Motor neuron (in vitro differentiated cells): ENCODE results near the gene IGSF9. TPM values are rescaled to one million over a fixed set of nuclear protein-coding genes. Genes with fewer than 3 reads are reported as not detected.

Experiments
- ATAC-seq, 8 experiments: fragments of 200-7000 bp; cut with Tn5 transposase; replicated peaks in 6 of 8; 2 replicates each; pipeline ENCODE4 v1.8.0; 2021; ENCODE audit warnings: mild to moderate bottlenecking in 8 of 8, moderate library complexity in 8 of 8
- H3K27ac ChIP-seq, 2 donors: fragments of 250-450 bp; sonication (Bioruptor Pico); 2 replicates each; pipeline ENCODE4 v1.9.0; 2021; ENCODE audit warnings: antibody characterized with exemption in 2 of 2, mild to moderate bottlenecking in 2 of 2, moderate library complexity in 1 of 2
- H3K4me1 ChIP-seq, 2 donors: fragments of 250-450 bp; sonication (Bioruptor Pico); replicated peaks in 1 of 2; 2 replicates each; pipeline ENCODE4 v1.6.1; 2021; ENCODE audit warnings: antibody characterized with exemption in 2 of 2, mild to moderate bottlenecking in 2 of 2, moderate library complexity in 1 of 2
- H3K4me3 ChIP-seq, 5 donors: fragments of 250-450 bp; sonication (Bioruptor Pico); 2 replicates each; pipeline ENCODE4 v1.9.0; 2021; ENCODE audit warnings: antibody characterized with exemption in 5 of 5, mild to moderate bottlenecking in 5 of 5, moderate library complexity in 4 of 5
- WGBS, 10 experiments: fragments of 450-650 bp; shearing (Covaris generic); methylation state at CpG; one replicate each; pipeline ENCODE4 v1.0.0; 2022; 5-methylcytosine and 5-hydroxymethylcytosine counted together
- in situ Hi-C, 9 experiments: fragments of 400-800 bp; cut with MboI; loops; one replicate each; pipeline ENCODE4 v1.15.0; 2021; ENCODE audit warnings: low sequenced_read_pairs in 9 of 9, low pct_unique_long_range_greater_than_20kb in 2 of 9; ENCODE audit not compliant: unreplicated experiment in 9 of 9
- total RNA-seq, 8 experiments: library from RNA; unstranded; fragments of 300-600 nt; gene quantifications; 2 replicates each; pipeline versions ENCODE4 v1.2.3 to v1.2.4, GENCODE V29; 2022

The IGSF9 gene
- total RNA-seq, 8 experiments from 2014 or later = 0.59 to 16.2 (median 3.4) TPM

GRCh38 chr1:159929155-159930051 lies 16.0 kb downstream of the IGSF9 start:
- H3K27ac ChIP-seq = no peak overlapping the region
- in situ Hi-C loops = loop anchor here in 4 of 9 experiments (10.0 to 25.0 kb wide), 5 partner anchors 75 to 308 kb away; partner anchors contain the start of genes IGSF8 (in 2 of the 4), KCNJ9 (in 2 of the 4), DUSP23 (in 1 of the 4) and KCNJ10 (in 1 of the 4)
- peak in 1 of 8 experiments; percentile 2 for ATAC-seq
- peaks cover 7 to 9% of the 10 kb centered on the region in 2 donors for H3K4me1 ChIP-seq
- WGBS, 10 experiments = 76 to 100% (median 84%) methylated on average over 3 to 32 of the region's 48 CpGs; no CpG with 5 or more reads in 2 of the 10 experiments
- no peak overlapping the region for H3K4me3 ChIP-seq

GRCh38 chr1:159928491-159929050 lies 16.8 kb downstream of the IGSF9 start:
- Histone ChIP-seq H3K4me1 (peaks cover 12 to 17% of the 10 kb centered on the region in 2 donors), H3K27ac (no peak overlapping the region), H3K4me3 (no peak overlapping the region)
- WGBS, 10 experiments = 80 to 100% (median 100%) methylated on average over 1 to 3 of the region's 18 CpGs; no CpG with 5 or more reads in 7 of the 10 experiments
- ATAC-seq = no peak
- in situ Hi-C loops = loop anchor here in 3 of 9 experiments (25.0 kb wide), 3 partner anchors 141 to 309 kb away; partner anchors contain the start of genes IGSF8 (in 2 of the 3), KCNJ9 (in 2 of the 3) and DUSP23 (in 1 of the 3)

- in situ Hi-C loops = loop anchor here in 3 of 9 experiments (25.0 kb wide), 3 partner anchors 141 to 309 kb away; partner anchors contain the start of genes IGSF8 (in 2 of the 3), KCNJ9 (in 2 of the 3) and DUSP23 (in 1 of the 3)
- ATAC-seq = peak in 1 of 8 experiments; percentile 2
- no peak overlapping the region for H3K4me3 ChIP-seq
- H3K27ac ChIP-seq = no peak overlapping the region
- 20 to 100% (median 86%) methylated on average over 1 to 6 of the region's 13 CpGs; no CpG with 5 or more reads in 5 of the 10 experiments for WGBS, 10 experiments
- peaks cover 18 to 23% of the 10 kb centered on the region in 2 donors for H3K4me1 ChIP-seq
These were observed 17.5 kb downstream of the IGSF9 start for GRCh38 chr1:159927849-159928431.

GRCh38 chr1:159927211-159927848 lies 18.1 kb downstream of the IGSF9 start:
- Histone ChIP-seq H3K27ac (no peak overlapping the region), H3K4me3 (no peak overlapping the region), H3K4me1 (peaks cover 23 to 30% of the 10 kb centered on the region in 2 donors)
- ATAC-seq = no peak
- in situ Hi-C loops = loop anchor here in 3 of 9 experiments (25.0 kb wide), 3 partner anchors 140 to 310 kb away; partner anchors contain the start of genes IGSF8 (in 2 of the 3), KCNJ9 (in 2 of the 3) and DUSP23 (in 1 of the 3)
- 0 to 100% (median 89%) methylated on average over 1 to 12 of the region's 16 CpGs; no CpG with 5 or more reads in 5 of the 10 experiments for WGBS, 10 experiments

- no peak overlapping the region for H3K27ac ChIP-seq
- in situ Hi-C loops = loop anchor here in 3 of 9 experiments (25.0 kb wide), 3 partner anchors 138 to 312 kb away; partner anchors contain the start of genes IGSF8 (in 2 of the 3), KCNJ9 (in 2 of the 3) and DUSP23 (in 1 of the 3)
- ATAC-seq = peak in 5 of 8 experiments; percentile 0 to 8 (median 1)
- peak overlapping the region; percentile 24 to 43 (median 40) for H3K4me3 ChIP-seq
- WGBS, 10 experiments = 0 to 28% (median 0%) methylated on average over 1 to 7 of the region's 7 CpGs; no CpG with 5 or more reads in 1 of the 10 experiments
- H3K4me1 ChIP-seq = peaks cover 23 to 31% of the 10 kb centered on the region in 2 donors
These were observed 19.7 kb downstream of the IGSF9 start for GRCh38 chr1:159925719-159926078.

- peak within 1 kb of the TSS; percentile 24 to 43 (median 40) for H3K4me3 ChIP-seq
- peak; percentile 44 to 78 (median 74) for ATAC-seq
- whole genome bisulfite sequencing, 10 experiments = 0 to 11% (median 1%) methylated on average over 1 to 27 of the region's 58 CpGs; no CpG with 5 or more reads in 4 of the 10 experiments
- peaks cover 23 to 31% of the 10 kb centered on the region in 2 donors for H3K4me1 ChIP-seq
- H3K27ac ChIP-seq = peak within 1 kb of the TSS in 1 of 2 donors; percentile 12
- in situ Hi-C loops = loop anchor here in 3 of 9 experiments (25.0 kb wide), 3 partner anchors 138 to 312 kb away; partner anchors contain the start of genes IGSF8 (in 2 of the 3), KCNJ9 (in 2 of the 3) and DUSP23 (in 1 of the 3)
These were observed 20.4 kb downstream of the IGSF9 start, which contains the start of gene TAGLN2 for GRCh38 chr1:159924791-159925718. TSS of gene TAGLN2 (minus strand) at chr1:159925507. CDS start at chr1:159920509, 4,998 bp downstream.

GRCh38 chr1:159924025-159924790 lies 21.2 kb downstream of the IGSF9 start:
- in situ Hi-C loops = no loop called here
- peak overlapping the region in 1 of 2 donors; percentile 12 for H3K27ac ChIP-seq
- 17 to 40% methylated on average over 1 to 3 of the region's 31 CpGs; no CpG with 5 or more reads in 8 of the 10 experiments for WGBS, 10 experiments

GRCh38 chr1:159923203-159924024 lies 22.0 kb downstream of the IGSF9 start:
- in situ Hi-C loops = no loop called here
- H3K4me3 ChIP-seq = peak overlapping the region in 3 of 5 donors; percentile 40 to 43 (median 42)
- peak; percentile 31 to 53 (median 50) for ATAC-seq
- 0 to 42% (median 13%) methylated on average over 1 to 18 of the region's 20 CpGs; no CpG with 5 or more reads in 2 of the 10 experiments for WGBS, 10 experiments
- H3K27ac ChIP-seq = peak overlapping the region in 1 of 2 donors; percentile 12
- H3K4me1 ChIP-seq = peaks cover 23 to 31% of the 10 kb centered on the region in 2 donors

More at GRCh38 chr1:159924025-159924790, 21.2 kb downstream of the IGSF9 start:
- Histone ChIP-seq H3K4me1 (peaks cover 23 to 31% of the 10 kb centered on the region in 2 donors), H3K4me3 (peak overlapping the region in 4 of 5 donors; percentile 33 to 43 (median 41))
- peak; percentile 12 to 53 (median 40) for ATAC-seq

GRCh38 chr1:159922511-159923202 lies 22.8 kb downstream of the IGSF9 start:
- 40 to 100% (median 88%) methylated on average over 1 to 3 of the region's 8 CpGs; no CpG with 5 or more reads in 5 of the 10 experiments for WGBS, 10 experiments
- peak in 7 of 8 experiments; percentile 0 to 16 (median 9) for ATAC-seq
- Histone ChIP-seq H3K4me1 (peaks cover 23 to 31% of the 10 kb centered on the region in 2 donors), H3K27ac (no peak overlapping the region), H3K4me3 (no peak overlapping the region)
- in situ Hi-C loops = no loop called here
